ENCODE results near the gene KCNQ1OT1.

Gene KCNQ1OT1

DNA sequence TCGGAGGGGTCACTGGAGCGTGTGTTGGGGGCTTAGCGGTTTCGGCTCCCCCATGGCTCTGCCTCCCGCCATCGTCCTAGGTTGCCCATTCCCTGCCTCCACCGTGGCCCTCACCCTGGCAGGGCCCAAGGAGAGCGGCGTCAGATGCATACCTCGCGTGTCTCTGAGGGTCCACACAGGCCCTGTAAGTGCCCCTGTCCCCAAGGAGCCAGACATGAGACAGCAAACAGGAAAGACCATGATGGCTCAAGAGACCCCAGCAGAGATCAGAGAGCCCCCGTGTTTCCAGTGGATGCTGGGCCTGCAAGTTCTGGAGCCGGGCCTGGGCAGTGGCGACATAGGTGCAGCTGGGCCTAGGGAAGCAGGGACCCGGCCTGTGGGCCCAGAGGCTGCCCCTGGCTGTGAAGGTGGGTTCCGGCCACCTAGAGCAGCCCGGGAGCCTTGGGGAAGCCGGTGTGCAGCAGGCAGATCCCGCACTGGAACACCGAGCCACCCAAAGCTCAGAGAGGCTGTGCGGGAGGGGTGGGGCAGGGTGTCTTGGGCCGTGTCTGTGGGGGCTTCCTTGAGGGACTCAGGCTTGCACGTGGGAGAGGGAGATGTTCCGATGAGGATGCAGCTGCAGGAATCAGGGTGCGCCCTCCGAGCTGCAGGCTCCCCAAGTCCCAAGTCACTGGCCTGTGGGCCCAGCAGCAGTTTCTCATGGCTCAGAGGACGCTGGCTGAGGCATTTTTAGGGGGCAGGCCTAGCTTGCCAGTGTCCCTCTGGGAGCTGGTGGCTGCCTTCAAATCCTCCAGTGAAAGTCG, 126.4 kb downstream of the KCNQ1OT1 start:
- Mint-ChIP-seq H3K4me1 (ENCODE audit: low read depth) (no peaks in the 10 kb centered on the region), H3K36me3 (ENCODE audit: low read depth) (no peaks in the 10 kb centered on the region), H3K27ac (no peak overlapping the region), H3K9me3 (no peaks in the 10 kb centered on the region), H3K27me3 (ENCODE audit: low read depth) (no peaks in the 10 kb centered on the region), H3K4me3 (no peak overlapping the region)
- DNase-seq (ENCODE audit: low spot score): no peak

DNA sequence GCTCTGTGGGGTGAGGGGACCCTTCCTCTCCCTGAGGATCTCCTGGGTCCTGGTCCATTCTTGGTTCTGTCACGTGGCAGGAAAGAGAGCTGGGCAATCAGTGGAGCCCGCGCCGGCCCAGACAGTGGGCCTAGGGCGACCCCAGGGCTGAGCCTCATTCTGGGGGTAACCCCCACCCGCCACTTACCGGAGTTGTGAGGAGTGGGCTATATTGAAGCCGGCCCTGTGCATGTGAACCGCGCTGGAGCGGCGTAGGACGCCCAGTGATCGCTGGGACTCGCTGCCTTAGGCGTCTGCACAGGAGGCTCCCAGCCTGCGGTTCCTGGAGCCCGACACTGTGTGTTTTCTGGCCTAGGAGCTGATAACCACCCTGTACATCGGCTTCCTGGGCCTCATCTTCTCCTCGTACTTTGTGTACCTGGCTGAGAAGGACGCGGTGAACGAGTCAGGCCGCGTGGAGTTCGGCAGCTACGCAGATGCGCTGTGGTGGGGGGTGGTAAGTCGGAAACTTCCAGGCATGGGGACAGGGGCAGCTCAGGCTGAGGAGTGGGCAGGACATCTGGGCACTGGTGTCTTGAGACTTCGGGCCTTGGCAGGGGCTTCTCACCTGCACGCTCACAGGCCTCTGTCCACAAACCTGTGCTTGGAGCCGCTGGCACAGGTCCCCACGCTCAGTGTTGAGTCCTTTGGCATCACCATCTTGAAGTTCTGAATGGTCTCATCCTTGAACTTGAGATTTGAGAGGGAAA, 127.1 kb downstream of the KCNQ1OT1 start:
- no peaks in the 10 kb centered on the region for H3K36me3 Mint-ChIP-seq (ENCODE audit: low read depth)
- H3K27ac Mint-ChIP-seq: no peak overlapping the region
- H3K9me3 Mint-ChIP-seq: no peaks in the 10 kb centered on the region
- no peaks in the 10 kb centered on the region for H3K27me3 Mint-ChIP-seq (ENCODE audit: low read depth)
- H3K4me3 Mint-ChIP-seq: no peak overlapping the region
- no peaks in the 10 kb centered on the region for H3K4me1 Mint-ChIP-seq (ENCODE audit: low read depth)
- DNase-seq (ENCODE audit: low spot score): no peak

GRCh38 chr11:2571598-2572281, 128.1 kb downstream of the KCNQ1OT1 start:
- H3K27ac Mint-ChIP-seq: no peak overlapping the region
- no peaks in the 10 kb centered on the region for H3K27me3 Mint-ChIP-seq (ENCODE audit: low read depth)

GRCh38 chr11:2570841-2571597, 128.8 kb downstream of the KCNQ1OT1 start:
- Mint-ChIP-seq H3K27ac (no peak overlapping the region), H3K9me3 (no peaks in the 10 kb centered on the region), H3K27me3 (ENCODE audit: low read depth) (no peaks in the 10 kb centered on the region), H3K4me1 (ENCODE audit: low read depth) (no peaks in the 10 kb centered on the region), H3K4me3 (no peak overlapping the region), H3K36me3 (ENCODE audit: low read depth) (no peaks in the 10 kb centered on the region)
- DNase-seq (ENCODE audit: low spot score): no peak

More at GRCh38 chr11:2571598-2572281, 128.1 kb downstream of the KCNQ1OT1 start:
- no peak overlapping the region for H3K4me3 Mint-ChIP-seq
- H3K4me1 Mint-ChIP-seq (ENCODE audit: low read depth): no peaks in the 10 kb centered on the region
- H3K36me3 Mint-ChIP-seq (ENCODE audit: low read depth): no peaks in the 10 kb centered on the region
- no peak for DNase-seq (ENCODE audit: low spot score)
- no peaks in the 10 kb centered on the region for H3K9me3 Mint-ChIP-seq

- Mint-ChIP-seq H3K27ac (no peak overlapping the region), H3K36me3 (ENCODE audit: low read depth) (no peaks in the 10 kb centered on the region), H3K4me1 (ENCODE audit: low read depth) (no peaks in the 10 kb centered on the region), H3K27me3 (ENCODE audit: low read depth) (no peaks in the 10 kb centered on the region), H3K9me3 (no peaks in the 10 kb centered on the region), H3K4me3 (no peak overlapping the region)
- no peak for DNase-seq (ENCODE audit: low spot score)
These were observed 129.5 kb downstream of the KCNQ1OT1 start for GRCh38 chr11:2570211-2570811.

- H3K4me3 Mint-ChIP-seq: no peak overlapping the region
- no peak overlapping the region for H3K27ac Mint-ChIP-seq
- no peaks in the 10 kb centered on the region for H3K27me3 Mint-ChIP-seq (ENCODE audit: low read depth)
- no peaks in the 10 kb centered on the region for H3K36me3 Mint-ChIP-seq (ENCODE audit: low read depth)
- no peaks in the 10 kb centered on the region for H3K9me3 Mint-ChIP-seq
- no peaks in the 10 kb centered on the region for H3K4me1 Mint-ChIP-seq (ENCODE audit: low read depth)
- no peak for DNase-seq (ENCODE audit: low spot score)
These were observed 130.0 kb downstream of the KCNQ1OT1 start for GRCh38 chr11:2569731-2570210.

GRCh38 chr11:2569321-2569721, 130.5 kb downstream of the KCNQ1OT1 start:
- no peaks in the 10 kb centered on the region for H3K27me3 Mint-ChIP-seq (ENCODE audit: low read depth)
- no peak overlapping the region for H3K4me3 Mint-ChIP-seq
- no peak overlapping the region for H3K27ac Mint-ChIP-seq
- no peaks in the 10 kb centered on the region for H3K4me1 Mint-ChIP-seq (ENCODE audit: low read depth)
- no peaks in the 10 kb centered on the region for H3K9me3 Mint-ChIP-seq
- no peak for DNase-seq (ENCODE audit: low spot score)
- no peaks in the 10 kb centered on the region for H3K36me3 Mint-ChIP-seq (ENCODE audit: low read depth)

DNA sequence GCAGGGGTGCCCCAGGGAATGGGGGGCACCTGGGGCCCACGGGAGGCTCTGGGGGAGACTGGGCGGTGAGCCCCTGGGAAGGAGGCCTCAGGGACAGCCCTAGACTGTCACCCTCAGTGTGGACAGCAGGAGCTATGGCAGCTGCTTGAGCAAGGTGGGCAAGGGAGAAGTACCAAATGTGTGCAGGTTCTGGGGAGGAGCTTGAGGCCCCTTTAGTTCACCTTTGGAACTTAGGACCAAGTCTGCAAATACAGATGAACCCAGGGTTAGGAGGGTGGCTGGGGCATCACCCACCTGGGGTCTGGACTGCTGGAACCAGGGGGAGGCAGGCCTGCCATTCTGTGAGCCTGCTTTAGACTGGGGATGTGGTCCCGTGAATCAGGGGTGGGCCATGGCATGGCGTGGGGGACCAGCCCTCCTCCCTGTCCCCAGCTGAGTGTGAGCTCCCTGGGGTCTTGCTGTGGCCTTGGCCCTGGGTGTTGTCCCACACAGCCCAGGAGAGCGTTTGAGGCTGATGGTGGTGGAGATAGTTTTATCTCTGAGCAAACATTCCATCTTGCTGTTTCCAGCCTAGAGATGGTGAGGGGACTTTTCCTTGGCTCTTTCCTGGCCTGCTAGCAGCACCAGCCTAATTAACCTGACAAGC, 132.6 kb downstream of the KCNQ1OT1 start:
- Mint-ChIP-seq H3K4me3 (no peak overlapping the region), H3K36me3 (ENCODE audit: low read depth) (no peaks in the 10 kb centered on the region), H3K27ac (no peak overlapping the region), H3K9me3 (no peaks in the 10 kb centered on the region), H3K27me3 (ENCODE audit: low read depth) (no peaks in the 10 kb centered on the region), H3K4me1 (ENCODE audit: low read depth) (no peaks in the 10 kb centered on the region)
- DNase-seq (ENCODE audit: low spot score): no peak

DNA sequence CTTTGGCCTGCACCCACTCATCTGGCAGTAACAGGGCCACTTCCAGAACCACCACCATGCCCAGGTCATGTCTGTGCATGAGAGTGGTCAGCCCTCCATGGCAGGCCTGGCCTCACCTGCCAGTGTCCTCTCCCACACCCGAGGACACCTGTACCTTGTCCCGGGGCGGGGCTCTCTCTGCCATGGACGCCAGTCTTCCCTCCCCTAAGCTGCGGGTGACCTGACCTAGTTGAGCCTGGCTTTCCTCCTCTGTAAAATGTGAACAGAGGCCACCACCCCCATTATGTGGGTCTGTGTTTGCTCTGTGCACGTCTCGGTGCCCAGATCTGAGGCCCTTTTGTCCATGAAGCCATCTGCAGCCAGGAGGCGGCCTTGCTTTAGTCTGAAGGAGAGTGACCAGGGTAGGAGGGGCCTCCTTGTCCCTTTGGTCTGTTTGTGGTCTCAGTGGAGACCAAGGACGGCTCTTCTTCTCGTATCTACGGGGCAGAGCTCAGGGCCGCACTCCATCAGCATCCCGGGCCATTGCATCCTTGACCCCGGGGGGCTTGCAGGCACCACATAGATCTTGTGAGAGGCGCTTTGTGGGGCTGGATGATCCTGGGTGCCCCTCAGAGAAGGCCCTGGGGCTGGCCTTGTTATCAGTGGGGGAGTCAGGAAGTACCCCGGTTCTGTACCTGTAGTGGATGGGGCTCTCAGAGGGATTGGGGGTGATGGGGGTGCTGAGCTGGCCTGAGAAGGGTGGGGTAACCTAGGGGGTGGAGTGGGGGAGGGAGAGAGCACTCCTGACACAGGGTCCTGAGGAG, 133.4 kb downstream of the KCNQ1OT1 start:
- no peaks in the 10 kb centered on the region for H3K36me3 Mint-ChIP-seq (ENCODE audit: low read depth)
- no peaks in the 10 kb centered on the region for H3K9me3 Mint-ChIP-seq
- H3K4me3 Mint-ChIP-seq: no peak overlapping the region
- H3K27ac Mint-ChIP-seq: no peak overlapping the region
- no peaks in the 10 kb centered on the region for H3K27me3 Mint-ChIP-seq (ENCODE audit: low read depth)
- no peaks in the 10 kb centered on the region for H3K4me1 Mint-ChIP-seq (ENCODE audit: low read depth)
- no peak for DNase-seq (ENCODE audit: low spot score)

- H3K27ac Mint-ChIP-seq: no peak overlapping the region
These were observed 134.2 kb downstream of the KCNQ1OT1 start for GRCh38 chr11:2565447-2566222.

GRCh38 chr11:2564588-2565425, 135.0 kb downstream of the KCNQ1OT1 start:
- H3K9me3 Mint-ChIP-seq: no peaks in the 10 kb centered on the region
- no peak for DNase-seq (ENCODE audit: low spot score)
- H3K4me1 Mint-ChIP-seq (ENCODE audit: low read depth): no peaks in the 10 kb centered on the region
- no peaks in the 10 kb centered on the region for H3K36me3 Mint-ChIP-seq (ENCODE audit: low read depth)
- no peak overlapping the region for H3K27ac Mint-ChIP-seq
- no peaks in the 10 kb centered on the region for H3K27me3 Mint-ChIP-seq (ENCODE audit: low read depth)
- no peak overlapping the region for H3K4me3 Mint-ChIP-seq

More at GRCh38 chr11:2565447-2566222, 134.2 kb downstream of the KCNQ1OT1 start:
- Mint-ChIP-seq H3K27me3 (ENCODE audit: low read depth) (no peaks in the 10 kb centered on the region), H3K36me3 (ENCODE audit: low read depth) (no peaks in the 10 kb centered on the region), H3K4me1 (ENCODE audit: low read depth) (no peaks in the 10 kb centered on the region), H3K4me3 (no peak overlapping the region), H3K9me3 (no peaks in the 10 kb centered on the region)
- no peak for DNase-seq (ENCODE audit: low spot score)

Measured in T-helper 2 cell treated with Interferon-gamma antibody and Interleukin-4, amounts not matched to agents 5 μg/mL and 100 μg/mL, for 36 hours (primary cell).